ENCODE results near the gene CHCT1.

DNA sequence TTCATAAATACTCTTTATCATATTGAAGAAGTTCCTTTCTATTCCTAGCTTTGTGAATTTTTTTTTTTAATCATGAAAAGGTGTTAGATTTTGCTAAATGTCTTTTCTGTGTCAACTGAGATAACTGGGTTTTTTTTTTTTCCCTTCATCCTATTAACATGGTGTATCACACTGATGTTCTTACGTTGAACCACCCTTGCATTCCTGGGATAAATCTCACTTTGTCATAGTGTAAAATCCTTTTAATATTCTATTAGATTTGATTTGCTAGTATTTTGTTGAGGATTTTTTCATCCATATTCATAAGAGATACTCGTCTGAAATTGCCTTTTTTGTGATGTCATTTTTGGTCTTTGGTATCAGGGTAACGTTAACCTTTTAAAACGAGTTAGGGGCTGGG lies 49.2 kb downstream of the CHCT1 start:
- TF ChIP-seq, protein P1, sequence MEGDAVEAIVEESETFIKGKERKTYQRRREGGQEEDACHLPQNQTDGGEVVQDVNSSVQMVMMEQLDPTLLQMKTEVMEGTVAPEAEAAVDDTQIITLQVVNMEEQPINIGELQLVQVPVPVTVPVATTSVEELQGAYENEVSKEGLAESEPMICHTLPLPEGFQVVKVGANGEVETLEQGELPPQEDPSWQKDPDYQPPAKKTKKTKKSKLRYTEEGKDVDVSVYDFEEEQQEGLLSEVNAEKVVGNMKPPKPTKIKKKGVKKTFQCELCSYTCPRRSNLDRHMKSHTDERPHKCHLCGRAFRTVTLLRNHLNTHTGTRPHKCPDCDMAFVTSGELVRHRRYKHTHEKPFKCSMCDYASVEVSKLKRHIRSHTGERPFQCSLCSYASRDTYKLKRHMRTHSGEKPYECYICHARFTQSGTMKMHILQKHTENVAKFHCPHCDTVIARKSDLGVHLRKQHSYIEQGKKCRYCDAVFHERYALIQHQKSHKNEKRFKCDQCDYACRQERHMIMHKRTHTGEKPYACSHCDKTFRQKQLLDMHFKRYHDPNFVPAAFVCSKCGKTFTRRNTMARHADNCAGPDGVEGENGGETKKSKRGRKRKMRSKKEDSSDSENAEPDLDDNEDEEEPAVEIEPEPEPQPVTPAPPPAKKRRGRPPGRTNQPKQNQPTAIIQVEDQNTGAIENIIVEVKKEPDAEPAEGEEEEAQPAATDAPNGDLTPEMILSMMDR (IDR thresholded peaks at IDR 0.05): no peak
- TF ChIP-seq POLR2A (IDR thresholded peaks at IDR 0.05): no peak
